GM18868 (cell line): Measurements from ENCODE around the gene OR5F1.

Experiments
- ATAC-seq: cut with Tn5 transposase; IDR thresholded peaks from one replicate; pipeline ENCODE4 v1.9.1; 2021; ENCODE audit warnings: mild to moderate bottlenecking, moderate library complexity; ENCODE audit not compliant: unreplicated experiment

OR5F1 gene

DNA sequence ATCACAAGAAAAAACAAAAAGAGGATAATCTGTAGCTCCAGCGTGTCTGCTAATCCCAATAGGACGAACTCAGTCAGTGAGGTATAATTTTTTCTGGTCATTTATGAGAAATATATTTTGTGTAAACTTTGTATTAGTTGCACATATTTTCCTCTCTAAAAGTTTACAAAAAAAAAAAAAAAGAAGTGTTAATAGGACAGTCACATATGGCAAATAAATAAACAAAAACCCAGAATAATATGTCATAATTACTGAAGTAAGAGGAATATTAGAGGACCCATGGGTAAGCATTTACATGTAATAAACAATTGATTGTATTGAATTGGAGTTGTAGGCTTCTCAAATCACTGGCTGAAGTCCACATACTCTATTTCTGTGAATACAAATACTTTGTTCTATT lies at the start of gene OR5F1:
Gene OR5F1 (minus strand): TSS at position 101 of the 400 bp plus-strand sequence. CDS start 0 bp downstream, at position 101.
- no peak for ATAC-seq

DNA sequence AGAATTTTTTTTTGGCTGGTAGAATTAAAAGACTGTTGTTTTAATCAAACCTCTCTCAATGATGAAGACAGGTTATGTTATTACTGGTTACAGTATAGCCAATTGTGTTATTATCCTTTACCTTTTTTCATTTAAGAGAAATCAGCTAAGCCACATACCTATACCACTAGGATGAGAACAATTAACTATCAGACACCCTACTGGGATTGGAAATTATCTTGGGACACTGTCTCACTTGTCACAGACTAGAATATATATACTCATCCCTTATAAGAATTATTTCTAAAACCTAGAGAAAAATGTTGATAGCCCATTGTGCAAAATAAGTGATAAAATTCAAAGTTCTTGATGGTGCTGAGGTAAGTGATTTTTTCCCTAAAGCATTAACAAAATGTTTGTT lies 32.9 kb upstream of the OR5F1 start, which contains the start of gene OR5AS1:
Gene OR5AS1 (plus strand): TSS at position 301 of the 400 bp plus-strand sequence. CDS start 2,765 bp downstream, outside the sequence.
- ATAC-seq, result no peak

DNA sequence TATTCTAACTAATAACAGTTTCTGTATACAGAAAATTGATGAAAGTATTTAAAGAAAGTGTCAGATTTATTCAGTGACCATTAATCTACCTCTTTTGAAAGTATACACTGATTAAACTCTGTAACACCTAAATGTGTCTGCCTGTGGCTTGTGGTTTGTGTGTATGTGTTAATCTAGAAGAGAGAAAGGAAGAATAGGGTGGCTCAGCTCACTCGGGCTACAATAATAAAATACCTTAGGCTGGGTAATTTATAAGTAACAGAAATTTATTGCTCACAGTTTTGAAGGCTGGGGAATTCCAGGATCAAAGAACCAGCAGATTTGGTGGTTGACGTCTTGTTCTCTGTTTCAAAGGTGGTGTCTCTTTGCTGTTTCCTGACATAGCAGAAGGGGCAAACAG lies 19.4 kb upstream of the OR5F1 start:
- peak; percentile 37 for ATAC-seq

DNA sequence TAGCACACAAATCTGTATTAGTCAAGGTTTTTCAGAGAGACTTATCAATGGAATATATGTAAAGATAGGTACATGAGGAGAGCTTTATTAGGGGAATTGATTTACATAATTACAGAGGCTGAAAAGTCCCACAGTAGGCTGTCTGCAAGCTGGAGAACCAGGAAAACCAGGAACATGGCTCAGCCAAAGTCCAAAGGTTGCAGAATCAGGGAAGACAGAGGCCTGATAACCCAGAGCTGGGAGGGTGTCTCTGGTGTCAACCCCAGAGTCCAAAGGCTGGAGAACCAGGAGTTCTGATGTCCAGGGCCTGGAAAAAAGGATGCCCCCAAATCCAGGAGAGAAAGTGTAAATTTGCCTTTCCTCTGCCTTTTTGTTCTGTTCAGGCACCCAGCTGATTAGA lies 16.3 kb upstream of the OR5F1 start:
- no peak for ATAC-seq

DNA sequence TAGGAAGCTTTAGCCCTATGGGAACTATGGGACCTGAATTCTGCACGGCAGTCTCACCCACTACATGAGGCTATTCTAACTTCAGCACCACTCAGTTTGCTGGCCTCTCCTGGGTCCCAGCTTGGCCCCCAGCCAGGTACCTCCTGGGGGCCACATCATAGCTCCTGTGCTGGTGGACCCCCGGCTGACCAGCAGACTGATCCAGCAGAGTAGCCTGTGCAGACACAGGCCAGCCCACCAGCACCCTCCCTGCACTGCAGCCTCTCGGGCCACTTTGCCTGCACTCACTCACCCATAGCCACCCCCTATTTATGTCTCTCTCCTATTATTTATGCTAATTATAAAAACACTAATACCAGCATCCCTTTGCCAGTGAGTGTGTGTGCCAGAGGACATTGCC lies 23.5 kb downstream of the OR5F1 start:
- no peak for ATAC-seq

DNA sequence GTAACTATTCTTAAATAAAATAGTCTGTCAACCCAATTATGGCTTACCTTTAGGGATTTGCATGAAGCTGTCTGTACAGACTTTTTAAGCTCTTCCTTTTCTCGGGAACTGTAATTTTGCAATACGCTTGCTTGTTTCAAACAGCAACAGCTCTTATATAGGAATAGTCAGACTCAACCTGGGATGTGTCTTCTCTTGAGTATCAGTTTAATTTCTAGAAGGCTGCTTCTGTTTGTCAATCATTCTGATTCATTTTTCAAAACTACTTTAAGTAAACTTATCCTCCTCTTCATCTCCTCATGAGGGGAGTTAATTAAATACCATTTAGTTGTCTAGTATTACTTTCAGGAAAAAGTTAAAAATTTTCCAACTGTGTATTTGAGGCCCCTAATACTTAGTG lies 24.6 kb downstream of the OR5F1 start, which contains the start of gene OR10AG1:
Gene OR10AG1 (minus strand): TSS at position 101 of the 400 bp plus-strand sequence. CDS start 38 bp downstream, at position 63.
- no peak for ATAC-seq

DNA sequence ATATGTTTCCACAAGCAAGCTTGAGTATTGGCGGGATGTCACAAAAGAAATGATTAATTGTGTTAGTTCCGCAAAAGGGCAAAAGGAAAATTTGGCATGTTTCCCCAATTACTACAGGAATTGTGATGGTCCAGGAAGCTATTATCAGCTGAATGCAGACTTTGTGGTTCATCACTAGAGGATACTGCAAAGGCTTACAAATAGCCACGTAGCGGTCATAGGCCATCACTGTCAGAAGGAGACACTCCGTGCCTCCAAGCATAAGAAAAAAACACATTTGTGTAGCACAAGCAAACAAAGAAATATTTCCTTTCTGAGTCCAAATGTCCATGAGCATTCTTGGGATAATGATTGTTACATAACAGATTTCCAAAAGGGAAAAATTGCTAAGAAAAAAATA lies 26.5 kb downstream of the OR5F1 start:
- no peak for ATAC-seq

DNA sequence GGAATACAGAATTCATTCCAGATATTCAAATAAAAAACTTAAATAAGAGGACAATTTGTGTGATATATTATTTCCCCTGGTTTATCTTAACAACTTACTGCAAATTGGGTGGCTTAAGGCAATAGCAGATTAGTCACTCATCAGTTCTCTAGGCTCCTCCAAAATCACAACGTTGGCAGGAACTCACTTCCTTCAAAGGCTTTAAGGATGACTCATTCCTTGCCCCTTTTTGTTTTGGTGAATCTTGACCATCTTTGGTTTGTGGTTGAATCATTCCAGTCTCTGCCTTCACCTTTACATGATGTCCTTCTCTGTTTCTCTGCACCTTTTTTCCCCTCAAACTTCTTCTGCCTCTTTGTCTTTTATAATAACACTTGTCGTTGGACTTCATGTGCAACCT lies 28.0 kb downstream of the OR5F1 start:
- ATAC-seq, result no peak

DNA sequence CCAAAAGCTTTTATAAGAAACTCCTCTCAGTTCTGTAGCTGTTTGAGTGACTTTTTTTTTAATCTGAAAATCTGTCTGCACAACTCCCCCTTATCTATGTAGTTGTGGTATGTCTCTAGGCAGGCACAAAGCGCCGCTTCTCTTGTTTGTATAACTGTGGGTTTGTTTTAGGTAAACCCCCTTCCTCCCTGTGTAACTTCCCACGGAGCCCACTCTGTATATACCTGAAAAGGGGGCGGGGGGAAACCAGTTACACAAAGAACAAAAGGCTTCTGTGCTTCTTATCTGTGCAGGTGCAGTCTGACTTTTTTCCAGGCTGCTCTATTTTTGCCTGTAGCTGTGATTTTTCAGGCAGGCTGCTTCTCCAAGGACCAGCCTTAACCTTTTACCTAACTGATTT lies 37.9 kb downstream of the OR5F1 start:
- ATAC-seq, result no peak

DNA sequence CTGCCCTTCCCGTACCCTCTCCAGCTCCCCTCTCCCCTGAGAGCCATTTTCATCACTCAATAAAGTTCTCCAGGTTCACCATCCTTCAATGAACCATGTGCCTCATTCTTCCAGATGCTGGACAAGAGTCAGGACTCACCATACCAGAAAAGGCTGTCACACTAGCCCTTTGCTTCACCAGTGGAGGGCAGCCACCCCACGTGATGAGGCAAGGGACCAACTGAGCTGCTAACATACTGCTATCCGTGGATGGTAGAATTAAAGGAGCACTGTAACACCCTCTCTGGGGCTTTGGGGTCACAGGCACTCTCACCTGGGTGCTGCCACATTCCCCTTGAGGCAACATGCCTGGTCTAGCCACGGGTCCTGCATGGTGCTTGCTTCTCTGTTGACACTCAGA lies 45.1 kb downstream of the OR5F1 start:
- no peak for ATAC-seq
